A549 treated with CpdA at 1 μM for 4 hours (cell line): ENCODE data around the gene BEGAIN. TPM values are rescaled to one million over a fixed set of nuclear protein-coding genes. Genes with fewer than 3 reads are reported as not detected.

ENCODE experiments used
- total RNA-seq: library from RNA; stranded (reverse); fragments of 200-300 nt; extraction: Qiagen RNA extraction; gene quantifications from 5 replicates; pipeline ENCODE4 v1.2.3, GENCODE V29; 2022; ENCODE audit warnings: low read depth

BEGAIN gene, protein sequence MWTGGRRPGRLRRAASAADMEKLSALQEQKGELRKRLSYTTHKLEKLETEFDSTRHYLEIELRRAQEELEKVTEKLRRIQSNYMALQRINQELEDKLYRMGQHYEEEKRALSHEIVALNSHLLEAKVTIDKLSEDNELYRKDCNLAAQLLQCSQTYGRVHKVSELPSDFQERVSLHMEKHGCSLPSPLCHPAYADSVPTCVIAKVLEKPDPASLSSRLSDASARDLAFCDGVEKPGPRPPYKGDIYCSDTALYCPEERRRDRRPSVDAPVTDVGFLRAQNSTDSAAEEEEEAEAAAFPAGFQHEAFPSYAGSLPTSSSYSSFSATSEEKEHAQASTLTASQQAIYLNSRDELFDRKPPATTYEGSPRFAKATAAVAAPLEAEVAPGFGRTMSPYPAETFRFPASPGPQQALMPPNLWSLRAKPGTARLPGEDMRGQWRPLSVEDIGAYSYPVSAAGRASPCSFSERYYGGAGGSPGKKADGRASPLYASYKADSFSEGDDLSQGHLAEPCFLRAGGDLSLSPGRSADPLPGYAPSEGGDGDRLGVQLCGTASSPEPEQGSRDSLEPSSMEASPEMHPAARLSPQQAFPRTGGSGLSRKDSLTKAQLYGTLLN
- total RNA-seq, result 8.2 to 15.0 TPM (median 11.0 TPM) in 5 replicates

DNA sequence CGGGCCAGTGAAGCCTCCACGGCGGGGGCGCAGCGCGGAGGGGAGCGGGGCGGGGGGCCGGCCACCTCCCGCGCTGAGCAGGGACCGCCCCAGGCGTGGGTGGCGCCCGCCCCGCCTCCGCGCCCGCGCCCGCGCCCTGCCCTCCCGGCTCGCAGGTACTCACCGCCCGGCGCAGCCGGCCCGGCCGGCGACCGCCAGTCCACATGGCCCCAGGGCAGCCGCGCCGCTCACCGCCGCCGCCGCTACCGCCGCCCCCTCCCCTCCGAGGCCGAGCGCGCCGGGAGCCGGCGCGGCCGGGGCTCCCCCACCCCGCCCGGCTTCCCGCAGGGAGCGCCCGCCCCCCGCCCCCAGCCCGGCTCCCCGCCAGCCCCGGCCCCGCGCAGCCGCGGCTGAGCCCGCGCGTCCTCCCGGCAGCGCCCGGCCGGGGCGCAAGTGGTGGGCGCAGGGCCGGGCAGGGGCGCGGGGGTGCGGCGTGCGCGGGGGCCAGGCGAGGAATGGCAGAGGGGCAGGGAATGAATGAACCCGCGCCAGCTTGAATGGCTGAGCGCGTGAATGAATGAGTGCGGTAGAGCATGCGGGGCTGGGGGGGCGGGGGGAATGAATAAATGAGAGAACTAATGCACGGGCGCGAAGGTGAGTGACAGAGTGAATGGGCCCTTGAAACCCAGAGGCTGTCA, at the start of gene BEGAIN:
Gene BEGAIN, minus strand, starts transcription at position 332 of the 677 bp plus-strand sequence. Its CDS starts 127 bp downstream, at position 205.

Other genes starting within 250 kb of the BEGAIN start
- gene WDR25, start 210.9 kb downstream of the BEGAIN start, total RNA-seq, result 10.1 to 12.8 TPM (median 11.6 TPM) in 5 replicates
- gene DLK1, start 139.5 kb upstream of the BEGAIN start, total RNA-seq, result 0.22 to 0.65 TPM (median 0.48 TPM) in 5 replicates
- gene MEG3, start 238.7 kb upstream of the BEGAIN start, total RNA-seq, result 56.5 to 102 TPM (median 73.0 TPM) in 5 replicates